Measurements from ENCODE around the gene TAL1. TPM values are rescaled to one million over a fixed set of nuclear protein-coding genes. Genes with fewer than 3 reads are reported as not detected.

Gene TAL1
- total and polyA plus RNA-seq, 2 of the 13 experiments (the other 11 are each of a cell fraction or from before 2014, with no cell fraction given): 0.05 TPM; not detected in 1

DNA sequence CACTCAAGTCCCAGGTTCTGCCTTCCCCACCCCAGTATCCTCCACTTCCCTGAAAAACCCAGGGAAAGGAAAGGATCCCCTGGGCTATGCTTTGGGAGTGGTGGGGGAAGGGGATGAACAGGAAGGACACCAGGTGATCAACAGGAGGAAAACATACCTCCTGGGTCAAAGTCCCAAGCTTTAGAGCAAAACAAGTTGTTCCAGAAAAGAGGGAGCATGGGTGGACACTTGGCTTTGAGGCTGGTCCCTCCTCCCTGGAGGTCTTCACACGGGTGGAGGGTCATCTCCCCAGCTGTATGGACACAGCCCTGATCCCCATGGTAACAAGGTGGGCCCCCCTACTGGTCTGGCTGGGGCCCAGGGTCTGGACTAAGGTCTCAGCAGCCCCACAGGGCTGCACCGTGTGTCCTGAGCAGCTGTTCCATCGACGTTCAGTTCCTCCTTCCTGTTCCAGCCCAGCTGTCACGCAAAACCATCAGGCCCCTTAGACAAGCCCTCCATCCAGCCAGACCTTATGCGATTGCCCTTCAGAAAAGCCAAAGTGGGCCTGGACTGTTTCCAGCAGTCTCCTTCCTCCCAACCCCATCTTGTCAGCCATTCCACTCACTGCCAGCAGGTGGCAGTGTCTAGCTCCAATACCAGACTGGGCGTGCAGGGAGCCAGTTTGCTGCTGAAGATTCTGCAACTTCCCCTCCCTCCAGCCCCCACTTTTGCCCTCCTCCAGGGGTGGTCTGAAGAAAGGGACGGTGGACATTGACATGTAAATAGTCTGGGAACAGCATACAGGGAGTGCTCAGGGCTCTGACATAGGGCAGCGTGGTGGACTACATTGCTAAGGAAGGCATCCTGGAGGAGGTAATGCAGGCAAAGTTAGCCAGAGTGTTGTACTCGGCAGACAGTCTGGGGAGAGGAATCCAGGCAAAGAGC is 39.3 kb downstream of the TAL1 start (continued):
- peak; percentile 55; the same call in 1 of the 2 replicates for TF ChIP-seq ZKSCAN8 (CRISPR knock-in tag; IDR thresholded peaks at IDR 0.05; ENCODE audit: borderline replicate concordance)
- TF ChIP-seq, protein P1, sequence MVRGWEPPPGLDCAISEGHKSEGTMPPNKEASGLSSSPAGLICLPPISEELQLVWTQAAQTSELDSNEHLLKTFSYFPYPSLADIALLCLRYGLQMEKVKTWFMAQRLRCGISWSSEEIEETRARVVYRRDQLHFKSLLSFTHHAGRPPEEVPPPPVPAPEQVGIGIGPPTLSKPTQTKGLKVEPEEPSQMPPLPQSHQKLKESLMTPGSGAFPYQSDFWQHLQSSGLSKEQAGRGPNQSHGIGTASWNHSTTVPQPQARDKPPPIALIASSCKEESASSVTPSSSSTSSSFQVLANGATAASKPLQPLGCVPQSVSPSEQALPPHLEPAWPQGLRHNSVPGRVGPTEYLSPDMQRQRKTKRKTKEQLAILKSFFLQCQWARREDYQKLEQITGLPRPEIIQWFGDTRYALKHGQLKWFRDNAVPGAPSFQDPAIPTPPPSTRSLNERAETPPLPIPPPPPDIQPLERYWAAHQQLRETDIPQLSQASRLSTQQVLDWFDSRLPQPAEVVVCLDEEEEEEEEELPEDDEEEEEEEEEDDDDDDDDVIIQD (CRISPR knock-in tag; IDR thresholded peaks at IDR 0.05; ENCODE audit: low read depth): peak; percentile 36; the same call in 1 of the 2 replicates
- TF ChIP-seq DMAP1 (CRISPR knock-in tag; IDR thresholded peaks at IDR 0.05): peak; percentile 38; the same call in 1 of the 2 replicates
- no peak for TF ChIP-seq NONO (IDR thresholded peaks at IDR 0.05)
- peak; percentile 71 for TF ChIP-seq NONO (CRISPR knock-in tag; conservative IDR thresholded peaks at IDR 0.05)
- TF ChIP-seq, protein P2, sequence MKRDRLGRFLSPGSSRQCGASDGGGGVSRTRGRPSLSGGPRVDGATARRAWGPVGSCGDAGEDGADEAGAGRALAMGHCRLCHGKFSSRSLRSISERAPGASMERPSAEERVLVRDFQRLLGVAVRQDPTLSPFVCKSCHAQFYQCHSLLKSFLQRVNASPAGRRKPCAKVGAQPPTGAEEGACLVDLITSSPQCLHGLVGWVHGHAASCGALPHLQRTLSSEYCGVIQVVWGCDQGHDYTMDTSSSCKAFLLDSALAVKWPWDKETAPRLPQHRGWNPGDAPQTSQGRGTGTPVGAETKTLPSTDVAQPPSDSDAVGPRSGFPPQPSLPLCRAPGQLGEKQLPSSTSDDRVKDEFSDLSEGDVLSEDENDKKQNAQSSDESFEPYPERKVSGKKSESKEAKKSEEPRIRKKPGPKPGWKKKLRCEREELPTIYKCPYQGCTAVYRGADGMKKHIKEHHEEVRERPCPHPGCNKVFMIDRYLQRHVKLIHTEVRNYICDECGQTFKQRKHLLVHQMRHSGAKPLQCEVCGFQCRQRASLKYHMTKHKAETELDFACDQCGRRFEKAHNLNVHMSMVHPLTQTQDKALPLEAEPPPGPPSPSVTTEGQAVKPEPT (CRISPR knock-in tag; IDR thresholded peaks at IDR 0.05; ENCODE audit: low read depth): no peak
- TF ChIP-seq, protein P3, sequence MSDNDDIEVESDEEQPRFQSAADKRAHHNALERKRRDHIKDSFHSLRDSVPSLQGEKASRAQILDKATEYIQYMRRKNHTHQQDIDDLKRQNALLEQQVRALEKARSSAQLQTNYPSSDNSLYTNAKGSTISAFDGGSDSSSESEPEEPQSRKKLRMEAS (IDR thresholded peaks at IDR 0.05): peak; percentile 55; the same call in 1 of the 2 replicates
- TF ChIP-seq, protein P4, sequence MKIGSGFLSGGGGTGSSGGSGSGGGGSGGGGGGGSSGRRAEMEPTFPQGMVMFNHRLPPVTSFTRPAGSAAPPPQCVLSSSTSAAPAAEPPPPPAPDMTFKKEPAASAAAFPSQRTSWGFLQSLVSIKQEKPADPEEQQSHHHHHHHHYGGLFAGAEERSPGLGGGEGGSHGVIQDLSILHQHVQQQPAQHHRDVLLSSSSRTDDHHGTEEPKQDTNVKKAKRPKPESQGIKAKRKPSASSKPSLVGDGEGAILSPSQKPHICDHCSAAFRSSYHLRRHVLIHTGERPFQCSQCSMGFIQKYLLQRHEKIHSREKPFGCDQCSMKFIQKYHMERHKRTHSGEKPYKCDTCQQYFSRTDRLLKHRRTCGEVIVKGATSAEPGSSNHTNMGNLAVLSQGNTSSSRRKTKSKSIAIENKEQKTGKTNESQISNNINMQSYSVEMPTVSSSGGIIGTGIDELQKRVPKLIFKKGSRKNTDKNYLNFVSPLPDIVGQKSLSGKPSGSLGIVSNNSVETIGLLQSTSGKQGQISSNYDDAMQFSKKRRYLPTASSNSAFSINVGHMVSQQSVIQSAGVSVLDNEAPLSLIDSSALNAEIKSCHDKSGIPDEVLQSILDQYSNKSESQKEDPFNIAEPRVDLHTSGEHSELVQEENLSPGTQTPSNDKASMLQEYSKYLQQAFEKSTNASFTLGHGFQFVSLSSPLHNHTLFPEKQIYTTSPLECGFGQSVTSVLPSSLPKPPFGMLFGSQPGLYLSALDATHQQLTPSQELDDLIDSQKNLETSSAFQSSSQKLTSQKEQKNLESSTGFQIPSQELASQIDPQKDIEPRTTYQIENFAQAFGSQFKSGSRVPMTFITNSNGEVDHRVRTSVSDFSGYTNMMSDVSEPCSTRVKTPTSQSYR (CRISPR knock-in tag; IDR thresholded peaks at IDR 0.05; ENCODE audit: borderline replicate concordance): peak; percentile 94
- no peak for TF ChIP-seq ZFAT (CRISPR knock-in tag; conservative IDR thresholded peaks at IDR 0.05)
- TF ChIP-seq ZNF724P (CRISPR knock-in tag; IDR thresholded peaks at IDR 0.05; ENCODE audit: borderline replicate concordance): no peak
- TF ChIP-seq NKX3-1 (CRISPR knock-in tag; IDR thresholded peaks at IDR 0.05): 0 out of 2 replicates have a peak, but pooled peaks have one; percentile 28
- TF ChIP-seq, protein P5, sequence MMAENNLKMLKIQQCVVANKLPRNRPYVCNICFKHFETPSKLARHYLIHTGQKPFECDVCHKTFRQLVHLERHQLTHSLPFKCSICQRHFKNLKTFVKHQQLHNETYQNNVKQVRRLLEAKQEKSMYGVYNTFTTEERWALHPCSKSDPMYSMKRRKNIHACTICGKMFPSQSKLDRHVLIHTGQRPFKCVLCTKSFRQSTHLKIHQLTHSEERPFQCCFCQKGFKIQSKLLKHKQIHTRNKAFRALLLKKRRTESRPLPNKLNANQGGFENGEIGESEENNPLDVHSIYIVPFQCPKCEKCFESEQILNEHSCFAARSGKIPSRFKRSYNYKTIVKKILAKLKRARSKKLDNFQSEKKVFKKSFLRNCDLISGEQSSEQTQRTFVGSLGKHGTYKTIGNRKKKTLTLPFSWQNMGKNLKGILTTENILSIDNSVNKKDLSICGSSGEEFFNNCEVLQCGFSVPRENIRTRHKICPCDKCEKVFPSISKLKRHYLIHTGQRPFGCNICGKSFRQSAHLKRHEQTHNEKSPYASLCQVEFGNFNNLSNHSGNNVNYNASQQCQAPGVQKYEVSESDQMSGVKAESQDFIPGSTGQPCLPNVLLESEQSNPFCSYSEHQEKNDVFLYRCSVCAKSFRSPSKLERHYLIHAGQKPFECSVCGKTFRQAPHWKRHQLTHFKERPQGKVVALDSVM (CRISPR knock-in tag; IDR thresholded peaks at IDR 0.05): no peak
- peak; percentile 9; the same call in 1 of the 2 replicates for TF ChIP-seq ZNF652 (CRISPR knock-in tag; IDR thresholded peaks at IDR 0.05; ENCODE audit: borderline replicate concordance, low read depth)
- TF ChIP-seq, protein P6, sequence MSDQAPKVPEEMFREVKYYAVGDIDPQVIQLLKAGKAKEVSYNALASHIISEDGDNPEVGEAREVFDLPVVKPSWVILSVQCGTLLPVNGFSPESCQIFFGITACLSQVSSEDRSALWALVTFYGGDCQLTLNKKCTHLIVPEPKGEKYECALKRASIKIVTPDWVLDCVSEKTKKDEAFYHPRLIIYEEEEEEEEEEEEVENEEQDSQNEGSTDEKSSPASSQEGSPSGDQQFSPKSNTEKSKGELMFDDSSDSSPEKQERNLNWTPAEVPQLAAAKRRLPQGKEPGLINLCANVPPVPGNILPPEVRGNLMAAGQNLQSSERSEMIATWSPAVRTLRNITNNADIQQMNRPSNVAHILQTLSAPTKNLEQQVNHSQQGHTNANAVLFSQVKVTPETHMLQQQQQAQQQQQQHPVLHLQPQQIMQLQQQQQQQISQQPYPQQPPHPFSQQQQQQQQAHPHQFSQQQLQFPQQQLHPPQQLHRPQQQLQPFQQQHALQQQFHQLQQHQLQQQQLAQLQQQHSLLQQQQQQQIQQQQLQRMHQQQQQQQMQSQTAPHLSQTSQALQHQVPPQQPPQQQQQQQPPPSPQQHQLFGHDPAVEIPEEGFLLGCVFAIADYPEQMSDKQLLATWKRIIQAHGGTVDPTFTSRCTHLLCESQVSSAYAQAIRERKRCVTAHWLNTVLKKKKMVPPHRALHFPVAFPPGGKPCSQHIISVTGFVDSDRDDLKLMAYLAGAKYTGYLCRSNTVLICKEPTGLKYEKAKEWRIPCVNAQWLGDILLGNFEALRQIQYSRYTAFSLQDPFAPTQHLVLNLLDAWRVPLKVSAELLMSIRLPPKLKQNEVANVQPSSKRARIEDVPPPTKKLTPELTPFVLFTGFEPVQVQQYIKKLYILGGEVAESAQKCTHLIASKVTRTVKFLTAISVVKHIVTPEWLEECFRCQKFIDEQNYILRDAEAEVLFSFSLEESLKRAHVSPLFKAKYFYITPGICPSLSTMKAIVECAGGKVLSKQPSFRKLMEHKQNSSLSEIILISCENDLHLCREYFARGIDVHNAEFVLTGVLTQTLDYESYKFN (CRISPR knock-in tag; conservative IDR thresholded peaks at IDR 0.05): peak; percentile 96
